ENCODE results near the gene GPR146.

GPR146 gene

DNA sequence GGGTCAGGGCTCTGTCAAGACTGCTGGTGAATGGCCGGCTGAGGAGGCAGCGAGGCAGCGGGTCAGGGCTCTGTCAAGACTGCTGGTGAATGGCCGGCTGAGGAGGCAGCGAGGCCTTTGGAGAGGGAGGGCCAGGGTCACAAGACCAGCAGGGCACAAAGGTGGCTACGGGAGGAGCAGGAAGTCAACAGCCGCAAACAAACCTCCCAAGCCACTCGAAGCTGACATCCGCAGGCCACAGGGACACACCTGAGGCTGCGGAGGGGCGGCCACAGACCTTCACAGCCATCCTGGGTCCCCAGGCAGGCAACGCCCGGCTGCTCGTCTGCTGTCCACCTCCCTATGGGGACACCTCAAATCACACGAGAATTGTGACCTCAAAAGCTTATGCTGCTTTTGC is 34.6 kb downstream of the GPR146 start:
- TF ChIP-seq, protein P1, sequence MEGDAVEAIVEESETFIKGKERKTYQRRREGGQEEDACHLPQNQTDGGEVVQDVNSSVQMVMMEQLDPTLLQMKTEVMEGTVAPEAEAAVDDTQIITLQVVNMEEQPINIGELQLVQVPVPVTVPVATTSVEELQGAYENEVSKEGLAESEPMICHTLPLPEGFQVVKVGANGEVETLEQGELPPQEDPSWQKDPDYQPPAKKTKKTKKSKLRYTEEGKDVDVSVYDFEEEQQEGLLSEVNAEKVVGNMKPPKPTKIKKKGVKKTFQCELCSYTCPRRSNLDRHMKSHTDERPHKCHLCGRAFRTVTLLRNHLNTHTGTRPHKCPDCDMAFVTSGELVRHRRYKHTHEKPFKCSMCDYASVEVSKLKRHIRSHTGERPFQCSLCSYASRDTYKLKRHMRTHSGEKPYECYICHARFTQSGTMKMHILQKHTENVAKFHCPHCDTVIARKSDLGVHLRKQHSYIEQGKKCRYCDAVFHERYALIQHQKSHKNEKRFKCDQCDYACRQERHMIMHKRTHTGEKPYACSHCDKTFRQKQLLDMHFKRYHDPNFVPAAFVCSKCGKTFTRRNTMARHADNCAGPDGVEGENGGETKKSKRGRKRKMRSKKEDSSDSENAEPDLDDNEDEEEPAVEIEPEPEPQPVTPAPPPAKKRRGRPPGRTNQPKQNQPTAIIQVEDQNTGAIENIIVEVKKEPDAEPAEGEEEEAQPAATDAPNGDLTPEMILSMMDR (IDR thresholded peaks at IDR 0.05; ENCODE audit: control insufficient read depth, extremely low read depth, insufficient read depth): no peak
- H3K4me3 ChIP-seq (ENCODE audit: low read depth, low read length): no peak overlapping the region
- no peak for DNase-seq (ENCODE audit: low read depth)

DNA sequence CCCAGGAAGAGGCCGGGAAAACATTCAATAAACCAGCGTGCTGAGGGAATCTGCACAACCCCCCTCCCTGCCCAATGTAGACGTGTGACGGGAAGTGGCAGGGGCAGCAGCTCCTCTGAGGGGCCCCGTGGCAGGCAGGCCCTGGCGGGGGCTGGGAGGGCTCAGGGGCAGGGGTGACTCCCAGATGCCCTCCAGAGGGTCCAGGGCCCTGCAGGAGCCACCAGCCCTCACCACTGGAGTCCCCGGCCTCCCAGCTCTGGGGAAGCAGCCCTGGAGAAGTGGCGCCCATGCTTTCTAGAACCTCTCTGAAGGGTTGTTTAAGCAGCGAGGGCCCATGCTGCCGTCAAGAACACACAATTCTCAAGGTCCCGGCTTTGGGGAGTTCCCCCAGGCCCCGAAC is 35.2 kb downstream of the GPR146 start:
- DNase-seq (ENCODE audit: low read depth): no peak
- TF ChIP-seq, protein P1 (IDR thresholded peaks at IDR 0.05; ENCODE audit: control insufficient read depth, extremely low read depth, insufficient read depth): no peak
- H3K4me3 ChIP-seq (ENCODE audit: low read depth, low read length): no peak overlapping the region

DNA sequence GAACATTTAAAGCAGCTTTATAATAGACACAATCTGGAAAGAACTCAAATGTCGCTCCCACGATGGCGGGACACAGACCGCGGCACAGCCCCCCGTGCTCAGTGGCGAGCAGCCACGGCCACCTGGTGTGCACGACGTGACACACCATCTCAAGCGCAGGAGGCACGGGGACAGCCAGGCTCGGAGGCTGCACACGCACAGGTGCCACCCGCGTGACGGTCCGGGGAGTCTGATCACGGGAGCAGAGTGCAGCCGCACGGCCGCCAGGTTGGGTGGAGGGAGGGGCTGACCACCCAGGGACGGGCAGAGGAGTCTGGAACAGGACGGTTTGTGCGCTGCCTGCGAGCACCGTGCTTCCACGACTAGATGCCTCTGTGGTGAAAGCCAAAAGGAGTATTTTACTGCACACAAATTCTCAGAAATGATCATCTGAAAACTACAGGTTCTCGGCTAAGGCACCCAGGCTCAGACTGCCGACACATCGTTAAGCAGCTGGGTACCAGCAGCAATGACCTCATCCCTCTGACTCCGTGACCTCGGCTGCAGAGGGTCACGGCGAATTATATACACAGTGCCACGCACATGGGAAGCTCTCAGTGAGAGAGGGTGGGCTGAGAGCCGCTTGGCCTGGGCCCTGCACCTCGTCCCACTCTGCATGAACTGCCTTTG is 36.0 kb downstream of the GPR146 start:
- DNase-seq (ENCODE audit: low read depth): no peak
- TF ChIP-seq, protein P1 (IDR thresholded peaks at IDR 0.05; ENCODE audit: control insufficient read depth, extremely low read depth, insufficient read depth): no peak
- H3K4me3 ChIP-seq (ENCODE audit: low read depth, low read length): no peak overlapping the region

DNA sequence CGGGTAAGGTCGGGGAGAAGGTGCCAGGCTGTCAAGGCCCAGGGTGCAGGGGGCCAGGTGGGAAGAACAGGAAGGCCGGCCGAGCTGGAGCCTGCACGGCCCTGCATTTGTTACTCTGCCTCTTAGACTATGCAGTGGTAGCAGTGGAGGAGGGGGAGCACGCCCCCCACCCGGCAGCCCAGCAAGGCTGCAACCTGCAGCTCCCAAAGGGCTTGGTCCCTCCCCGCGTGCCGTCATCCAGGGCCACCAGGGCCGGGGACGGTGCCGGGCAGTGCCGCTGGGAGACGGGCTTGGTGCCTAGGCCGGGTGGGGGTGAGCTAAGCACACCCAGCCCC is 36.5 kb downstream of the GPR146 start:
- H3K4me3 ChIP-seq (ENCODE audit: low read depth, low read length): no peak overlapping the region
- no peak for DNase-seq (ENCODE audit: low read depth)
- TF ChIP-seq, protein P1 (IDR thresholded peaks at IDR 0.05; ENCODE audit: control insufficient read depth, extremely low read depth, insufficient read depth): no peak

DNA sequence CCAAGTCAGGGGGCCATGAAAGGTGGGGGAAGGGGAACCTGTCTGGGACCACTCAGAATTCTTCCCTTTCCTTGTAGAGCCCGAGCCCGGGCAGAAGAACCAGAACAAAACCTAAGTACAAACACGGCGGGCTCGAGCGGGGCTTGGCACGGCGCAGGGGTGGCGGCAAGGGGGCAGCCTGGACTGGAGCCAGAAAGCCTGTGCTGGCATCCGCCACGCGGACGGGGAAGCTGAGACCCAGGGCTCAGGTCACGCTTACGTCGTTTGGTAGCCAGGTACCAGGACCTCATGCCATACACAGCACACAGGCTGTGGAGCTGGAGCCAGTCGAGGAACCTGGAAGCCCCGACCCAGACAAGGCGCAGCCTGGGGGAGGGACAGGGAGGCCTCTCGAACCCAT is 37.0 kb downstream of the GPR146 start:
- no peak for DNase-seq (ENCODE audit: low read depth)
- no peak overlapping the region for H3K4me3 ChIP-seq (ENCODE audit: low read depth, low read length)
- TF ChIP-seq, protein P1 (IDR thresholded peaks at IDR 0.05; ENCODE audit: control insufficient read depth, extremely low read depth, insufficient read depth): no peak

DNA sequence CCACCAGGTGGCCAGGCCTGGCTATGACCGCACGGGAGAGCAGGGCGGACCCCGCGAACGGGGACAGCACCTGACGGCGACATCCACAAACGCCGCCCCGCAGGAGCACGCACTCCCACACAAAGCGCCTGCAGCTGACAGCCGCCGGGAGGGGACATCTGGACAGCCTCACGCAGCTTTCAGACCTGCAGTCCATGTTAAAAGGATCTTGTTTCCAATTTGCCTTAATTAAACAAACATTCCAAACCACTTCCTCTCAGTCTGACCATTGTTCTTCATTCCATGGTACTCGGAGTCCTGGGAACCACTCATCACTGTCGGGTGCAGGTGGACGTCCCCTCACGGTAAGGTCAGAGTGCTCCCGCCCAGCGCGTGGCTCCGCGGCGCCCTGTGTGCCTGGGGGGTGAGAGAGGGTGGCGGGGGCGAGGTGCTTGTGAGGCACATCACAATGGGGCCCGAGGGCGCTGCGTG is 37.6 kb downstream of the GPR146 start:
- DNase-seq (ENCODE audit: low read depth): no peak
- TF ChIP-seq, protein P1 (IDR thresholded peaks at IDR 0.05; ENCODE audit: control insufficient read depth, extremely low read depth, insufficient read depth): no peak
- no peak overlapping the region for H3K4me3 ChIP-seq (ENCODE audit: low read depth, low read length)
